ENCODE data around the gene XXYLT1. TPM values are rescaled to one million over a fixed set of nuclear protein-coding genes. Genes with fewer than 3 reads are reported as not detected.

XXYLT1 gene
- total RNA-seq, 1 donor from 2014 or later: 9.8 TPM

DNA sequence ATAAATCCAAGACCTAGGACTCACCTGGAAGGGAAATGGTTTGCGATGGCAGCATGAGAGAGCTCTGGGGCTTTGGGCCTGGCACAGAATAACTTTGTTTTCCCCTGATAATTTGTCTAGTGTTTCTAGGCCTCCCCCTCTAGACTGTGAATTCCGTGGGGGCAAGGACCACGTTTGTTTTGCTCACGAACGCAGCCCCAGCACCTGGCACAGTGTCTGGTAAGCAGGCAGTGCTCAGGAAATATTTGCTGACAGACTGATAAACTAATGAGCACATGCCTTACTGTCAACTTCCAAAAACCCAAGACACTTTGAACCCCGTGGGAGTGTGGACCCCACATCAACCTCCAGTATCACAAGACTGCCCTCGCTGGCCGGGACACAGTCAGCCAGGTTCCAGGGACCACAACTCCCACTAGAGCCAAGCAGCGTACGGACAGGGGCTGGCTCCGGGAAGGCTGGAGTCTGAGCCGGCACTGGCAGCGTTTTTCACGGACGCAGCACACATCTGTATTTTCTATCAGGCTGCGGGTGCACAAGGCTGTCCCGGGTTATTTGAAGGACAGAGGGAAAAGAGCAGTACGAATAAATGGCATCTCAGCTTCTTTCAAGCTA, 146.5 kb downstream of the XXYLT1 start:
- H3K36me3 ChIP-seq: no peaks in the 10 kb centered on the region
- H3K4me1 ChIP-seq: no peaks in the 10 kb centered on the region
- DNase-seq: no peak
- no peak overlapping the region for H3K4me3 ChIP-seq
- intact Hi-C loops (cut with DNase I): no loop called here
- TF ChIP-seq CTCF (IDR thresholded peaks at IDR 0.05): no peak
- no peak for ATAC-seq
- no peak overlapping the region for H3K27ac ChIP-seq
- H3K27me3 ChIP-seq: no peaks in the 10 kb centered on the region
- no peaks in the 10 kb centered on the region for H3K9me3 ChIP-seq

DNA sequence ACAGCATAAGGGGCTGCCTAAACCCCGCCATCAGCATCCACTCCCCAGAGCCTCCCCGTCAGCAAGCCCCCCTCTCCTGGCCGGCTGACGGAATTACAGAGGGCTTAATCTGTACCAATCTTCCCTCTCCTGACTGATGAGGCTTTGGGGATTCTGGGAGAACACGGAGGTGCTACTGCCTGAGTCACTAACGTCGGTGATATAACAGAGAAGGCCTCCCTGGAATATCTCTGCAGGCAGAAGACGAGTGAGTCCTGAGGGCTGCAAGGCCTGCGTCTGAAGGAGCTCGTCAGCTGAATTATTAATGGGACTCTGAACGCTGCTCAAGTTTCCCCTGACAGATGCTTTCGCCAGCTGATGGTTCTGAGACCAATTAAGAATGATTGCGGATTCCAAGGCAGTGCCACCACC, 147.7 kb downstream of the XXYLT1 start:
- H3K36me3 ChIP-seq: no peaks in the 10 kb centered on the region
- intact Hi-C loops (cut with DNase I): no loop called here
- no peak overlapping the region for H3K4me3 ChIP-seq
- TF ChIP-seq CTCF (IDR thresholded peaks at IDR 0.05): no peak
- H3K9me3 ChIP-seq: no peaks in the 10 kb centered on the region
- DNase-seq (no peak), ATAC-seq (no peak)
- H3K4me1 ChIP-seq: no peaks in the 10 kb centered on the region
- no peaks in the 10 kb centered on the region for H3K27me3 ChIP-seq
- no peak overlapping the region for H3K27ac ChIP-seq

GRCh38 chr3:195122261-195122660, 148.7 kb downstream of the XXYLT1 start:
- Histone ChIP-seq H3K4me3 (no peak overlapping the region), H3K9me3 (no peaks in the 10 kb centered on the region), H3K27me3 (no peaks in the 10 kb centered on the region), H3K27ac (no peak overlapping the region), H3K36me3 (no peaks in the 10 kb centered on the region), H3K4me1 (no peaks in the 10 kb centered on the region)
- intact Hi-C loops (cut with DNase I): no loop called here
- DNase-seq: no peak
- TF ChIP-seq CTCF (IDR thresholded peaks at IDR 0.05): no peak
- ATAC-seq: no peak

GRCh38 chr3:195120267-195120601, 150.7 kb downstream of the XXYLT1 start:
- no peak for TF ChIP-seq CTCF (IDR thresholded peaks at IDR 0.05)
- no peak overlapping the region for H3K4me3 ChIP-seq
- DNase-seq (no peak), ATAC-seq (no peak)
- no peaks in the 10 kb centered on the region for H3K36me3 ChIP-seq
- intact Hi-C loops (cut with DNase I): no loop called here
- H3K4me1 ChIP-seq: no peaks in the 10 kb centered on the region
- no peaks in the 10 kb centered on the region for H3K9me3 ChIP-seq
- no peaks in the 10 kb centered on the region for H3K27me3 ChIP-seq
- no peak overlapping the region for H3K27ac ChIP-seq

GRCh38 chr3:195119461-195120266, 151.3 kb downstream of the XXYLT1 start:
- H3K9me3 ChIP-seq: no peaks in the 10 kb centered on the region
- TF ChIP-seq CTCF (IDR thresholded peaks at IDR 0.05): no peak
- H3K27ac ChIP-seq: no peak overlapping the region

More at GRCh38 chr3:195119461-195120266, 151.3 kb downstream of the XXYLT1 start:
- DNase-seq (no peak), ATAC-seq (no peak)
- Histone ChIP-seq H3K4me3 (no peak overlapping the region), H3K27me3 (no peaks in the 10 kb centered on the region), H3K4me1 (no peaks in the 10 kb centered on the region), H3K36me3 (no peaks in the 10 kb centered on the region)
- intact Hi-C loops (cut with DNase I): no loop called here
